WTC11 (cell line): ENCODE data around the gene PHACTR3. TPM values are rescaled to one million over a fixed set of nuclear protein-coding genes. Genes with fewer than 3 reads are reported as not detected.

Source experiments
- ATAC-seq: fragments of 200-7000 bp; cut with Tn5 transposase; 2 replicates; pipeline ENCODE4 v1.10.0; 2021; ENCODE audit warnings: mild to moderate bottlenecking, moderate library complexity
- CTCF ChIA-PET: fragments of 300-600 bp; sonication (Branson Sonifier 250); formaldehyde crosslinking; loops from one replicate; lab custom pipeline; 2021; ENCODE audit warnings: antibody characterized with exemption; lab: Charles Lee
- POLR2A ChIA-PET: fragments of 350-600 bp; sonication (Branson Sonifier 250); formaldehyde crosslinking; loops from one replicate; lab custom pipeline; 2021; ENCODE audit warnings: antibody characterized with exemption; lab: Charles Lee
- DNase-seq: peaks from one replicate; pipeline ENCODE4 v3.0.0; 2021; ENCODE audit warnings: low spot score
- H3K27ac Mint-ChIP-seq: 2 replicates; pipeline ENCODE4 v1.8.0; 2021; ENCODE audit warnings: mixed read lengths
- H3K27me3 Mint-ChIP-seq: 2 replicates; pipeline ENCODE4 v1.8.0; 2021; ENCODE audit warnings: low read depth, mild to moderate bottlenecking, moderate library complexity, mixed read lengths
- H3K36me3 Mint-ChIP-seq: 2 replicates; pipeline ENCODE4 v1.8.0; 2021; ENCODE audit warnings: mixed read lengths
- H3K4me1 Mint-ChIP-seq: 2 replicates; pipeline ENCODE4 v1.8.0; 2022; ENCODE audit warnings: mixed read lengths
- H3K4me3 Mint-ChIP-seq: 2 replicates; pipeline ENCODE4 v1.8.0; 2021; ENCODE audit warnings: mild to moderate bottlenecking, moderate library complexity, mixed read lengths
- H3K9me3 Mint-ChIP-seq: 2 replicates; pipeline ENCODE4 v1.8.0; 2021; ENCODE audit warnings: mixed read lengths
- AFF4 ChIP-seq: sonication (generic); formaldehyde crosslinking; IDR thresholded peaks from 2 replicates; pipeline ENCODE4 v1.8.1; 2023; ENCODE audit warnings: mild to moderate bottlenecking, missing genetic modification reagents, borderline replicate concordance
- CREB1 ChIP-seq: sonication (generic); formaldehyde crosslinking; IDR thresholded peaks from 2 replicates; pipeline ENCODE4 v1.8.0; 2023; ENCODE audit warnings: mild to moderate bottlenecking, missing genetic modification reagents
- ETV6 ChIP-seq: sonication (generic); formaldehyde crosslinking; IDR thresholded peaks from 2 replicates; pipeline ENCODE4 v1.8.1; 2022; ENCODE audit warnings: mild to moderate bottlenecking, missing genetic modification reagents
- GABPB1 ChIP-seq: sonication (generic); formaldehyde crosslinking; IDR thresholded peaks from 2 replicates; pipeline ENCODE4 v1.8.1; 2023; ENCODE audit warnings: mild to moderate bottlenecking, missing genetic modification reagents
- IRF2 ChIP-seq: sonication (generic); formaldehyde crosslinking; IDR thresholded peaks from 2 replicates; pipeline ENCODE4 v1.8.0; 2022; ENCODE audit warnings: low read depth, missing genetic modification reagents, borderline replicate concordance
- JAZF1 ChIP-seq: fragments of 250-450 bp; sonication (Bioruptor Pico); IDR thresholded peaks from 2 replicates; pipeline ENCODE4 v1.9.0; 2021; ENCODE audit warnings: moderate library complexity, mild to moderate bottlenecking, inconsistent platforms
- KAT7 ChIP-seq: sonication (generic); formaldehyde crosslinking; IDR thresholded peaks from 2 replicates; pipeline ENCODE4 v1.8.1; 2023; ENCODE audit warnings: missing genetic modification reagents, mild to moderate bottlenecking, borderline replicate concordance
- TP53 ChIP-seq: sonication (generic); formaldehyde crosslinking; IDR thresholded peaks from 2 replicates; pipeline ENCODE4 v1.8.1; 2023; ENCODE audit warnings: mild to moderate bottlenecking, missing genetic modification reagents
- ZNF138 ChIP-seq: sonication (generic); formaldehyde crosslinking; conservative IDR thresholded peaks from 2 replicates; pipeline ENCODE4 v1.8.1; 2022; ENCODE audit warnings: mild to moderate bottlenecking, moderate library complexity, missing genetic modification reagents
- ZNF416 ChIP-seq: fragments of 250-450 bp; sonication (Bioruptor Pico); IDR thresholded peaks from 2 replicates; pipeline ENCODE4 v1.9.0; 2021; ENCODE audit warnings: mild to moderate bottlenecking, inconsistent platforms
- ZNF423 ChIP-seq: fragments of 250-450 bp; sonication (Bioruptor Pico); IDR thresholded peaks from 2 replicates; pipeline ENCODE4 v2.1.2; 2022; ENCODE audit warnings: mild to moderate bottlenecking, moderate library complexity
- ZSCAN18 ChIP-seq: fragments of 250-450 bp; sonication (Bioruptor Pico); IDR thresholded peaks from 2 replicates; pipeline ENCODE4 v2.1.2; 2022; ENCODE audit warnings: mild to moderate bottlenecking, moderate library complexity
- total RNA-seq: library from RNA; stranded (reverse); gene quantifications from 3 replicates; pipeline ENCODE4 v1.2.3, GENCODE V29; 2021
- TF ChIP-seq, protein P1 (sequence below): sonication (generic); formaldehyde crosslinking; IDR thresholded peaks from 2 replicates; pipeline ENCODE4 v1.8.0; 2022; ENCODE audit warnings: mild to moderate bottlenecking, missing genetic modification reagents
- TF ChIP-seq, protein P2 (sequence below): sonication (generic); formaldehyde crosslinking; IDR thresholded peaks from 2 replicates; pipeline ENCODE4 v1.8.1; 2023; ENCODE audit warnings: mild to moderate bottlenecking, missing genetic modification reagents, moderate library complexity
- TF ChIP-seq, protein P3 (sequence below): fragments of 200-600 bp; IDR thresholded peaks from 2 replicates; pipeline ENCODE4 v1.8.0; 2022; ENCODE audit warnings: antibody characterized with exemption
- TF ChIP-seq, protein P4 (sequence below): sonication (generic); formaldehyde crosslinking; IDR thresholded peaks from 2 replicates; pipeline ENCODE4 v1.8.1; 2022; ENCODE audit warnings: low read depth, mild to moderate bottlenecking, moderate library complexity, missing genetic modification reagents, borderline replicate concordance
- TF ChIP-seq, protein P5 (sequence below): sonication (generic); formaldehyde crosslinking; IDR thresholded peaks from 2 replicates; pipeline ENCODE4 v1.8.0; 2023; ENCODE audit warnings: missing genetic modification reagents
- TF ChIP-seq, protein P6 (sequence below): sonication (generic); formaldehyde crosslinking; IDR thresholded peaks from 2 replicates; pipeline ENCODE4 v1.8.0; 2022; ENCODE audit warnings: mild to moderate bottlenecking, missing genetic modification reagents
- TF ChIP-seq, protein P7 (sequence below): sonication (generic); formaldehyde crosslinking; IDR thresholded peaks from 2 replicates; pipeline ENCODE4 v1.8.0; 2022; ENCODE audit warnings: mild to moderate bottlenecking, missing genetic modification reagents

Gene PHACTR3
- total RNA-seq, 1 experiment from 2014 or later = 0.28 TPM

DNA sequence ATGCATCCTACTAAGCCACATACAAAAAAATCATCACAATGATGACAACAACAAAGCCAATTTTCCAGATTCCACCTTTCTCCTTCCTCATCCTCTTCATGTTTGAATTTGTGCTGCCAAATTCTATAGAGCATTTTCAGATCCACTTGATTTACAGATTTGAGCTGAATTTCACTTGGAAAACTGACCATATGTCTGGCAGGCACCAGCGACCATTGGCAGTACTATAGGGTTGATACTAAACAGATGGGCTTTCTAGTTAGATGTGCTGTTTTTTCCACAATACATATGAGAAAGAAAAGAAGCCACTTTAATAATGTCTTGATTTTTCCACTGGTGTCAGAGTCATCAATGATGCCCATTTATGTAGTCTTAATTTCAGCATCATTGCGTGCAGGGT lies 127.0 kb downstream of the PHACTR3 start:
- H3K4me1 Mint-ChIP-seq = no peaks in the 10 kb centered on the region; the same call in 1 of the 2 replicates
- no peaks in the 10 kb centered on the region for H3K36me3 Mint-ChIP-seq
- CTCF ChIA-PET = no interaction called here
- TF ChIP-seq ZNF138 (CRISPR knock-in tag) (no peak), TP53 (no peak)
- TF ChIP-seq, all 79 proteins: peak for 0
- DNase-seq = no peak
- H3K9me3 Mint-ChIP-seq = peaks cover 4% of the 10 kb centered on the region; the same call in 1 of the 2 replicates
- no peak overlapping the region for H3K27ac Mint-ChIP-seq
- ATAC-seq = no peak
- peaks cover 25% of the 10 kb centered on the region for H3K27me3 Mint-ChIP-seq
- H3K4me3 Mint-ChIP-seq = no peak overlapping the region
- POLR2A ChIA-PET = no interaction called here

GRCh38 chr20:59733351-59733750 lies 129.0 kb downstream of the PHACTR3 start:
- ChIA-PET CTCF (no interaction called here), POLR2A (no interaction called here)
- Mint-ChIP-seq H3K4me3 (no peak overlapping the region), H3K4me1 (no peaks in the 10 kb centered on the region; the same call in 1 of the 2 replicates), H3K27ac (no peak overlapping the region), H3K36me3 (no peaks in the 10 kb centered on the region), H3K27me3 (peaks cover 29% of the 10 kb centered on the region), H3K9me3 (peaks cover 4% of the 10 kb centered on the region; the same call in 1 of the 2 replicates)
- no peak for DNase-seq
- no peak for ATAC-seq
- TF ChIP-seq, protein P1, sequence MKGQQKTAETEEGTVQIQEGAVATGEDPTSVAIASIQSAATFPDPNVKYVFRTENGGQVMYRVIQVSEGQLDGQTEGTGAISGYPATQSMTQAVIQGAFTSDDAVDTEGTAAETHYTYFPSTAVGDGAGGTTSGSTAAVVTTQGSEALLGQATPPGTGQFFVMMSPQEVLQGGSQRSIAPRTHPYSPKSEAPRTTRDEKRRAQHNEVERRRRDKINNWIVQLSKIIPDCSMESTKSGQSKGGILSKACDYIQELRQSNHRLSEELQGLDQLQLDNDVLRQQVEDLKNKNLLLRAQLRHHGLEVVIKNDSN (CRISPR knock-in tag) = no peak
- no peak for TF ChIP-seq GABPB1 (CRISPR knock-in tag)
- TF ChIP-seq ZNF416 (CRISPR knock-in tag) = no peak
- no peak for TF ChIP-seq KAT7 (CRISPR knock-in tag)
- TF ChIP-seq JAZF1 (CRISPR knock-in tag) = no peak
- TF ChIP-seq, protein P2, sequence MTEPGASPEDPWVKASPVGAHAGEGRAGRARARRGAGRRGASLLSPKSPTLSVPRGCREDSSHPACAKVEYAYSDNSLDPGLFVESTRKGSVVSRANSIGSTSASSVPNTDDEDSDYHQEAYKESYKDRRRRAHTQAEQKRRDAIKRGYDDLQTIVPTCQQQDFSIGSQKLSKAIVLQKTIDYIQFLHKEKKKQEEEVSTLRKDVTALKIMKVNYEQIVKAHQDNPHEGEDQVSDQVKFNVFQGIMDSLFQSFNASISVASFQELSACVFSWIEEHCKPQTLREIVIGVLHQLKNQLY (CRISPR knock-in tag) = no peak
- TF ChIP-seq, protein P3, sequence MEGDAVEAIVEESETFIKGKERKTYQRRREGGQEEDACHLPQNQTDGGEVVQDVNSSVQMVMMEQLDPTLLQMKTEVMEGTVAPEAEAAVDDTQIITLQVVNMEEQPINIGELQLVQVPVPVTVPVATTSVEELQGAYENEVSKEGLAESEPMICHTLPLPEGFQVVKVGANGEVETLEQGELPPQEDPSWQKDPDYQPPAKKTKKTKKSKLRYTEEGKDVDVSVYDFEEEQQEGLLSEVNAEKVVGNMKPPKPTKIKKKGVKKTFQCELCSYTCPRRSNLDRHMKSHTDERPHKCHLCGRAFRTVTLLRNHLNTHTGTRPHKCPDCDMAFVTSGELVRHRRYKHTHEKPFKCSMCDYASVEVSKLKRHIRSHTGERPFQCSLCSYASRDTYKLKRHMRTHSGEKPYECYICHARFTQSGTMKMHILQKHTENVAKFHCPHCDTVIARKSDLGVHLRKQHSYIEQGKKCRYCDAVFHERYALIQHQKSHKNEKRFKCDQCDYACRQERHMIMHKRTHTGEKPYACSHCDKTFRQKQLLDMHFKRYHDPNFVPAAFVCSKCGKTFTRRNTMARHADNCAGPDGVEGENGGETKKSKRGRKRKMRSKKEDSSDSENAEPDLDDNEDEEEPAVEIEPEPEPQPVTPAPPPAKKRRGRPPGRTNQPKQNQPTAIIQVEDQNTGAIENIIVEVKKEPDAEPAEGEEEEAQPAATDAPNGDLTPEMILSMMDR = no peak
- no peak for TF ChIP-seq AFF4 (CRISPR knock-in tag)
- no peak for TF ChIP-seq IRF2 (CRISPR knock-in tag)
- TF ChIP-seq, protein P4, sequence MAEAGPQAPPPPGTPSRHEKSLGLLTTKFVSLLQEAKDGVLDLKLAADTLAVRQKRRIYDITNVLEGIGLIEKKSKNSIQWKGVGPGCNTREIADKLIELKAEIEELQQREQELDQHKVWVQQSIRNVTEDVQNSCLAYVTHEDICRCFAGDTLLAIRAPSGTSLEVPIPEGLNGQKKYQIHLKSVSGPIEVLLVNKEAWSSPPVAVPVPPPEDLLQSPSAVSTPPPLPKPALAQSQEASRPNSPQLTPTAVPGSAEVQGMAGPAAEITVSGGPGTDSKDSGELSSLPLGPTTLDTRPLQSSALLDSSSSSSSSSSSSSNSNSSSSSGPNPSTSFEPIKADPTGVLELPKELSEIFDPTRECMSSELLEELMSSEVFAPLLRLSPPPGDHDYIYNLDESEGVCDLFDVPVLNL (CRISPR knock-in tag) = no peak
- TF ChIP-seq, protein P5, sequence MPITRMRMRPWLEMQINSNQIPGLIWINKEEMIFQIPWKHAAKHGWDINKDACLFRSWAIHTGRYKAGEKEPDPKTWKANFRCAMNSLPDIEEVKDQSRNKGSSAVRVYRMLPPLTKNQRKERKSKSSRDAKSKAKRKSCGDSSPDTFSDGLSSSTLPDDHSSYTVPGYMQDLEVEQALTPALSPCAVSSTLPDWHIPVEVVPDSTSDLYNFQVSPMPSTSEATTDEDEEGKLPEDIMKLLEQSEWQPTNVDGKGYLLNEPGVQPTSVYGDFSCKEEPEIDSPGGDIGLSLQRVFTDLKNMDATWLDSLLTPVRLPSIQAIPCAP = no peak
- TF ChIP-seq ZSCAN18 (CRISPR knock-in tag) = no peak
- TF ChIP-seq, protein P6, sequence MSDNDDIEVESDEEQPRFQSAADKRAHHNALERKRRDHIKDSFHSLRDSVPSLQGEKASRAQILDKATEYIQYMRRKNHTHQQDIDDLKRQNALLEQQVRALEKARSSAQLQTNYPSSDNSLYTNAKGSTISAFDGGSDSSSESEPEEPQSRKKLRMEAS (CRISPR knock-in tag) = no peak
- TF ChIP-seq CREB1 (CRISPR knock-in tag) = no peak
- TF ChIP-seq ETV6 = no peak
- TF ChIP-seq, protein P7, sequence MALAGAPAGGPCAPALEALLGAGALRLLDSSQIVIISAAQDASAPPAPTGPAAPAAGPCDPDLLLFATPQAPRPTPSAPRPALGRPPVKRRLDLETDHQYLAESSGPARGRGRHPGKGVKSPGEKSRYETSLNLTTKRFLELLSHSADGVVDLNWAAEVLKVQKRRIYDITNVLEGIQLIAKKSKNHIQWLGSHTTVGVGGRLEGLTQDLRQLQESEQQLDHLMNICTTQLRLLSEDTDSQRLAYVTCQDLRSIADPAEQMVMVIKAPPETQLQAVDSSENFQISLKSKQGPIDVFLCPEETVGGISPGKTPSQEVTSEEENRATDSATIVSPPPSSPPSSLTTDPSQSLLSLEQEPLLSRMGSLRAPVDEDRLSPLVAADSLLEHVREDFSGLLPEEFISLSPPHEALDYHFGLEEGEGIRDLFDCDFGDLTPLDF (CRISPR knock-in tag) = no peak
- TF ChIP-seq ZNF423 (CRISPR knock-in tag) = no peak
